GM19043 (cell line): Measurements from ENCODE around the gene GGA1.
"Not testable (repeated sequence)": the region's sequence is repeated elsewhere in the genome, so short reads cannot be mapped to it uniquely, and the experiment has no call there.

Experiments used
- ATAC-seq: cut with Tn5 transposase; IDR thresholded peaks from one replicate; pipeline ENCODE4 v1.9.1; 2021; ENCODE audit warnings: low read depth; ENCODE audit not compliant: unreplicated experiment

GGA1 gene

GRCh38 chr22:37643225-37643847 lies 34.7 kb downstream of the GGA1 start:
- no peak for ATAC-seq

DNA sequence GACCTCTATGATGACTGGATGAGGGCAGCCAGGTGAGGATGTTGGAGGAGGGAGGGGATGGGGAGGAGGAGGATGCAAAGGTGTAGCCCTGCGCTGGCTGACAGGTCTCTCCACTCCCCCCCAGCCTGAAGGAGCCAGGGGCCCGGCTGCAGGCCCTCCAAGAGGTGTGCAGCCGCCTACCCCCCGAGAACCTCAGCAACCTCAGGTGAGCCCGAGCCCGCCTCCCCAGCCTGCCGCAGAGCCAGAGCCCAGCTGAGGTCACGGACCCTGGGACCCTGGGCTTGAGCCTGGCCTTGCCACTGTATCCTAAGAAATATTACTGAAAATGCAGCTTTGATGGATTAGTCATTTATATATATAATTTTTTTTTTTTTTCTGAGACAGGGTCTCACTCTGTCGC lies 38.7 kb downstream of the GGA1 start:
- no peak for ATAC-seq

DNA sequence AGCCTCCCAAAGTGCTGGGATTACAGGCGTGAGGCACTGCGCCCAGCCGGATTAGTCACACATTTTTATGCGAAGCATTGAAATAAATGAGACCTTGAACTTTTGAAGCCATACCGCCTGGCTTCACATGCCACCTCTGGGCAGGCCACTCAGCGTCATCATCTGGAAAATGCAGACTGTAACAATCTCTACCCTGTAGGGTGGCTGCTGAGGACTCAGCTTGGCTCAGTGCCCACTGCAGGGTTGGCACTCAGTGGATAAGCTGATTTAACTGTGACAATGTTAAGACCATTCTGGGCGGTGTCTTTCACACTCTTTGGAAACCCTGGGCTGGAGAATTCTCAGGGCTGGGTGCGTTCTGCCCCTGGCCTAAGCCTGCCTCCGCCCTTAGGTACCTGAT lies 39.3 kb downstream of the GGA1 start:
- no peak for ATAC-seq

DNA sequence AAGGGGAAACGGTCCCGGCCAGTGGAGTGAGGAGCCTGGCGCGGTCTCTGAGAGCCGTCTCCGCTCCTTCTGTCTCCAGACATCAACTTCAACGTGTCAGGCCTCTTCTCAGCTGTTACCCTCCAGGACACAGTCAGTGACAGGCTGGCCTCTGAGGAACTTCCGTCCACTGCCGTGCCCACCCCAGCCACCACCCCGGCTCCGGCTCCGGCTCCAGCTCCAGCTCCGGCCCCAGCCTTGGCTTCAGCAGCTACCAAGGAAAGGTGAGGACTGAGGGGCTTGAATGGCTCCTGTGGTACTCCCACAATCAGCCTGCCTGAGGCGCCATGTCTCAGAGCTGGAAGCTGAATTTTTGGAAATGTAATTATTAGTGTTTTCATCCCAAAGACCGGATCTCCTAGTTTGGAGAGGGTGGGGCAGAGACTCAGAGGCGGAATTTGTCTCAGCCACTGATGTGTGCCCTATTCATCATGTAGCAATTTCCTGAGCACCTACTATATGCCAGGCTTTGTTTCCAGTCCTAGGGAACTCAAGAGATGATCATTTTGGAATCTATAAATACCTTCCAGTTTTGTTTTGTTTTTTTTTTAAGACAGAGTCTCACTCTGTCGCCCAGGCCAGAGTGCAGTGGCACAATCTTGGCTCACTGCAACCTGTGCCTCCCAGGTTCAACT lies 42.0 kb downstream of the GGA1 start:
- ATAC-seq: no peak

DNA sequence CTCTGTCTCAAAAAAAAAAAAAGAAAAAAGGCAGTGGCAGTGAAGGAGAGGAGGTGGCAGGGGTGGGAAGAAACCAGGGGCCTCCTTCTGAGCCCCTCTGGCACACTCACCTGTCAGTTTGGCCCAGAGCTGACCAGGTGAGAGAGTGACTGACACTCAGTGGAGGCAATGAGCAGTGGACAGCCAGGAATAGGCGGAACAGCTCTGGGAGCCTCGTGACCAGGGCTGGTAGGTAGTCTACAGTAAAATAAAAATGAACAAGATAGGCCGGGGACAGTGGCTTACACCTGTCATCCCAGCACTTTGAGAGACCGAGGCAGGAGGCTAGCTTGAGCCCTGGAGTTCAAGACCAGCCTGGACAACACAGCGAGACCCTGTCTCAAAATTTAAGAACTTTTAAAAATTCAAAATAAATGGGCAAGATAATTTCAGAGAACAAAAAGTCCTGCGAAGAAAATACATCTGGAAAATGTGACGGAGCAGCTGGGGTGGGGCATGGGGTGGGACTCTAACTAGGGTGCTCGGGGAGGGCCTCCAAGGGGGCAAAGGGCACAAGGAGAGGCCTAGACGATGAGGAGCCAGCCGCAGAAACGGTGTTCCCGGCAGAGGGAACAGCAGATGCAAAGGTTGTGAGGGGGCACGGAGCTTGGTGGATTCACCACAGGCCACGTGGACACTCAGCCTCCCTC lies 46.1 kb downstream of the GGA1 start:
- ATAC-seq: no peak

DNA sequence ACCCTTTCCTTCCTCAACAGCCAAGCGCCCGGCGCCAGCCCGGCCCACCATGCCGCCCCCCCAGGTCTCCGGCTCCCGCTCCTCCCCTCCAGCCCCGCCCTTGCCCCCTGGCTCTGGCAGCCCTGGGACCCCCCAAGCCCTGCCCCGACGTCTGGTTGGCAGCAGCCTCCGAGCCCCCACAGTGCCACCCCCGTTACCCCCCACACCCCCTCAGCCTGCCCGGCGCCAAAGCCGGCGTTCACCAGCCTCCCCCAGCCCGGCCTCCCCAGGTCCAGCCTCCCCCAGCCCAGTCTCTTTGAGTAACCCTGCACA lies 46.6 kb downstream of the GGA1 start:
- ATAC-seq: no peak

DNA sequence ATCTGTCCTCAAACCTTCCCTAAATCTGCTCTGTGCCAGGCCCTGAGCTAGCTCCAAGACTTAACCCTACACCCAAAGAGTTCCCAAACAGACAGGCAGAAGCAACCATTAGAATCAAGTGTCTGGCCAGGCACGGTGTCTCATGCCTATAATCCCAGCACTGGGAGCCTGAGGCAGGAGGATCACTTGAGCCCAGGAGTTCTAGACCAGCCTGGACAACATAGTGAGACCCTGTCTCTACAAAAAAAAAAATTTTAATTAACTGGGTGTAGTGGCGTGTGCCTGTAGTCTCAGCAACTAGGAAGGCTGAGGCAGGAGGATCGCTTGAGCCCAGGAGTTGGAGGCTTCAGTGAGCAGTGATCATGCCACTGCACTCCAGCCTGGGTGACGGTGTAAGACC lies 47.9 kb downstream of the GGA1 start:
- ATAC-seq: not testable (repeated sequence)

GRCh38 chr22:37657590-37658132 lies 49.0 kb downstream of the GGA1 start:
- no peak for ATAC-seq

DNA sequence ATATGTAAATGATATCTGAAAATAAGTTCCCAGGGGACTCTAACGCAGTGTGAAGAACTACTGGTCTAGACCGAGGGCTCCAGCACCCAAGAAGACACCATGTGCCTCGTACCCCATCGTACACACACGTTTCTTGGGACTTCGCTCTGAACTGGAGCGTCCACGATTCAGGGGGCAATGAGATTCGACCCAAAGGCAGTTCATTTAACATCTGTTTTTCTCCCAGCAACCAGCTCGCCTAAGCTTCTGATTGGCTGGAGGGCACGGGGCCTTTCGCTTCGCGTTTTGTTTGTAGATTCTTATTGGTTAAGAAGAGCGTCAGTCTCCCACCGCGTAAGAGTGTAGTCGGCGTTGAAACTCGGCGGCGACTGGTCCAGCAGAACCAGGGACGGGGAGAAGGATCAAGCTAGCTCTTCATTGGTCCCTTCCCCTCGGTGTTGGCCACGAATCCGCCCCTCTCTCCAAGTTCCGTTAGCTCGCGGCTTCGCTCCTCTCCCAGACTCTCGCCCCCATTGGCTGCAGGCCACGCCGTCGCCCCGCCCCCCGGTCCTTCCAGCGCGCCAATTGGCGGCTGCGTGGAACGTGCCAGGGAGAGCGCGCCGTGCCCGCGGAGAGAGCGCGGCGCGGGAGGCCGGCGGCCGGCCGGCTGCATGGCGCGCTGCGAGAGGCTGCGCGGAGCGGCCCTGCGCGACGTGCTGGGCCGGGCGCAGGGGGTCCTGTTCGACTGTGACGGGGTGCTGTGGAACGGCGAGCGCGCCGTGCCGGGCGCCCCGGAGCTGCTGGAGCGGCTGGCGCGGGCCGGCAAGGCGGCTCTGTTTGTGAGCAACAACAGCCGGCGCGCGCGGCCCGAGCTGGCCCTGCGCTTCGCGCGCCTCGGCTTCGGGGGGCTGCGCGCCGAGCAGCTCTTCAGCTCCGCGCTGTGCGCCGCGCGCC lies 49.8 kb downstream of the GGA1 start, which contains the start of gene PDXP:
TSS of gene PDXP (plus strand) at position 591 of the 933 bp plus-strand sequence. CDS start at position 651, 60 bp downstream.
- peak; percentile 86 for ATAC-seq

DNA sequence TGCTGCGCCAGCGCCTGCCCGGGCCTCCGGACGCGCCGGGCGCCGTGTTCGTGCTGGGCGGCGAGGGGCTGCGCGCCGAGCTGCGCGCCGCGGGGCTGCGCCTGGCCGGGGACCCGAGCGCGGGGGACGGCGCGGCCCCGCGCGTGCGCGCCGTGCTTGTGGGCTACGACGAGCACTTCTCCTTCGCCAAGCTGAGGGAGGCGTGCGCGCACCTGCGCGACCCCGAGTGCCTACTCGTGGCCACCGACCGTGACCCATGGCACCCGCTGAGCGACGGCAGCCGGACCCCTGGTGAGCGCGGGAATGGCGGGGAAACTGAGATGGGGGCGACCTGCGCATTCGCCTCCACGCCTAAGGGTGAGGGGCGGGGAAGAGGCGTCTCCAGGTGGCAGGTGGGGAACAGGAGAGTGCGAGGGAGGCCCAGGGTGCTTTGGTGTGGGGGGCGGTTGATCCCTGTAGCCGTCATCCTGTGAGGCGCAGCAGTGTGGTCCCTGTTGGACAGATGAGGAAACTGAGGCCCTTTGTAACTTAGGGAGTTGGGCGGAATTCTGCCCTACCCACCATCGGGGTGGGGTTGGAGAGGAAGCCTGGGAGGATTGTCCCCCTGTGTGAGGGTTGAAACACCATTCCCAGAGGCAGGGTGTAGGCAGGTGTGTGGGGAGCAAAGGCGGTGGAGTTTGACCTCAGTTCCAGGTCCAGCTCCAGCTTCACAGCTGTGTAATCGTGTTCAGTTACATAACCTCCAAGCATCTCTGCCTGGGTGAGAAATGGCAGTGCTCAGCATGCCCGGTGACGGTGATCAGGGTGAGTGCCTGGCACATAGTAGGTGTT lies 50.6 kb downstream of the GGA1 start:
- ATAC-seq: no peak

- ATAC-seq: no peak
Measured at GRCh38 chr22:37659897-37660708, 51.5 kb downstream of the GGA1 start.

DNA sequence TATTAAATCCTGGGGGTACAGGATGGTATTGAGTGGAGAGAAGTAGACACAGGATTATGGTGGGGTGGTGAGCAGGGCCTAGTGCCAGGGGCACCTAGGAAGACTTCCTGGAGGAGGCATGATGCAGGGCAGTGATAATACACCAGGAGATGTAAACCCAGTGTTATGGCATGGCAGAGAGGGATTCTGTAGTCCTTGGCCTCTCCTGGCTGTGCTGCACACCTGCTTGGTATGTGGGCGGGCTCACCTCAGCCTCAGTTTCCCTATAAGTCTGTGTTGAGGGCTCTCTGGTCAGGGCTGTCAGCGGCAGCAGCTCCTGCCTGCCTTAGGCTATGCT lies 52.0 kb downstream of the GGA1 start:
- no peak for ATAC-seq

- no peak for ATAC-seq
Measured at GRCh38 chr22:37661160-37661924, 52.7 kb downstream of the GGA1 start.

DNA sequence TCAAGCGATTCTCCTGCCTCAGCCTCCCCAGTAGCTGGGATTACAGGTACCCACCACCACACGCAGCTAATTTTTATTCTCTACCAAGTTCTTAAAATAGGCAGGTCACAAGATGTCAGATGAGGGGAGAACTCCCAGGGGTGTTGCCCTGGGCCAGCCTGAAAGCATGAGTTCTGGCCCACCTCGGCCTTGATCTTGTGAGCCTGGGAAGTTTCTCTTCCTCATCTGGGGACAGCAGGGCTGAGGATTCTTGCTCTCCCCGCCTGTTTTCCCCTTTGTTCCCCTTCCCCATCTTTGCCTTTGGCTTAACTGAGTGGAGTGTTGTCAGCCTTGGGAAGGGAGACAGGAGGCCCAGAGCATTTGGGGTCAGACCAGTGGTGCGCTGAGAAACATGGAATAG lies 53.4 kb downstream of the GGA1 start:
- ATAC-seq: no peak

- ATAC-seq: no peak
Measured at GRCh38 chr22:37663521-37664140, 55.0 kb downstream of the GGA1 start.

DNA sequence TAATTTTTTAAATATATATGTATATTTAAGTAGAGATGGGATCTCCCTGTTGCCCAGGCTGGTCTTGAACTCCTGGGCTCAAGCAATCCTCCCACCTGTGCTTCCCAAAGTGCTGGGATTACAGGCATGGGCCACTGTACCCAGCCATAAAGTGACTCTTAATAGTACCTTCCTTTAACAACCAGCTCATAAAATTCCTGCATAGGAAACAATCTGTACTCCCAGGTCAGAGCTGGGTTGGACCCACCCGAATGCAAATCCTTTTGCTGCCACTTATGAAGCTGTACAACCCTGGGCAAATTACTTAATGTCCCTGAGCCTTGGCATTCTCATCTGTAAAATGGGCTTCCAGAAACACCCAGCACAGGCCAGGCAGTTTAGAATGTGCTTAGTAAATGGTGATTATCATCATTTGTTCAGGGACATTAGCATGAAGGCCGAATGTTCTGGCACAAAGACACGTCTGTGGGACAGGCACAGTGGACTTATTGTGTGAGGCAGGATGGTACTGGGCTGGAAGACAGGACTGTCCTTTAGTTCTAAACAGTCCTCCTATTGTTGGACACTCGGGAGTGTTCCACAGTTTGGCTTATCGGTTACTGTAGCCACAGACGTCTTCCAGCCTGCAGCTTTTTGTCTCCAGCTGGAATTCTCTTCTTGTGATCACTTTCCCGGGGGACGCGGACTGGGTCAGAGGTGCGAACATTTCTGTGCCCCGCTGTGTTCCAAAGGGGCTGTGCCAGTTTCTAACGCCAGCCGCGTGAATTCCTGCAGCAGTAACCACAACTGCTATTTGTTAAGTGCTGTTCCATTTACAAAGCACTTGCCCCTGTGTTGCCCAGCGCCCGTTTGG lies 55.8 kb downstream of the GGA1 start:
- ATAC-seq: no peak

DNA sequence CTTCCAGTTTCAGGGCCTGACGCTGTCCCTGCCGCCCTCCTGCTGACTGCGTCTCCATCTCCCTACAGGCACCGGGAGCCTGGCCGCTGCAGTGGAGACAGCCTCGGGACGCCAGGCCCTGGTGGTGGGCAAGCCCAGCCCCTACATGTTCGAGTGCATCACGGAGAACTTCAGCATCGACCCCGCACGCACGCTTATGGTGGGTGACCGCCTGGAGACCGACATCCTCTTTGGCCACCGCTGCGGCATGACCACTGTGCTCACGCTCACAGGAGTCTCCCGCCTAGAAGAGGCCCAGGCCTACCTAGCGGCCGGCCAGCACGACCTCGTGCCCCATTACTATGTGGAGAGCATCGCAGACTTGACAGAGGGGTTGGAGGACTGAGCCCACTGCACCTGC lies 56.9 kb downstream of the GGA1 start:
- ATAC-seq: no peak
